Glomerular visceral epithelial cell (primary cell): ENCODE results near the gene EPB41L1.

Experiments
- DNase-seq: peaks from one replicate; pipeline ENCODE4 v3.0.0-alpha.2; 2016; ENCODE audit errors: extremely low spot score

Gene EPB41L1

DNA sequence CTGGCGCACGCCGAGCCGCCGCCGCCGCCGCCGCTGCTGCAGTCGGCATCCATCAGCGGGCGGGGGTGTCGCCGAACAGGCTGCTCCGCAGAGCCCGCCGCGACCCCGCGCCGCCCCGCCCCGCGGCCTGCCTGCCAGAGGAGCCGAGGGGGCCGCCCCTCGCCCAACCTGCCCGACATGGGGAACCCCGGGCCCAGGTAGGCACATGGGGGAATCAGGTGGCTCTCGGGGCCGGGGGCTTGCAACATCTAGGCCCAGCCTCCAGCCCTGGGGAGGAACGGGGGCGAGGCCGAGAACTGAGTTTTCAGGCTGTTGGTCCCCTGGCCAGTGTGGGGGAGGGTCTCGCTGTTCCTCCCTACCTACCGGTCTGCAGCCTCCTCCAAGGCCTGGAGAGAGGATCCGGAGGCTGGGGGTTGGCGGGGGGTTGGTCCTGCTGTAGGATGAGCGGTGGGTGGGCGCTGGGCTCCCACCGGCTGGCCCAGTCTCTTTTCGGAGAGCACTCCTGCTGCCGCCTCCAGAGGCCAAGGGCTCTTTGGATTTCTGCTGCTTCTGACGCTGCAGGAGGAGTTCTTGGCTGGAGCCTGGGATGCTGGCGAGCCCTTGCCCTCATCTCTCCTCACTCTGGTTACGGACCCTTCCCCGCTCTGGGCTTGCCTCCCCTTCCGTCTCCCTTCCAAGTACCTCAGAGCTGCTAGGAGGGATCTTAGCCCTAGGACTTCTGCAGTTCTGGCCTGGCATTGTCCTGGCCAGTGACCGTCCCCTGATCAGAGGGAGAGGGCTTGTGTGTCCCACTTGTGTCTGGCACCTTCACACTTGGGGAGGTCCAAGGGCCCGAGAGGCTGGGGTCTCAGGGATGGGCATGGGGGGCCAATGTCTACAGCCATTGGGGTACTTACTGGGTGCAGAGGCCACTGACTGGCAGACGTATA is at the start of gene EPB41L1:
Gene EPB41L1, plus strand, starts transcription at position 41 of the 929 bp plus-strand sequence. CDS start 19,038 bp downstream, outside the sequence.
- DNase-seq: no peak

DNA sequence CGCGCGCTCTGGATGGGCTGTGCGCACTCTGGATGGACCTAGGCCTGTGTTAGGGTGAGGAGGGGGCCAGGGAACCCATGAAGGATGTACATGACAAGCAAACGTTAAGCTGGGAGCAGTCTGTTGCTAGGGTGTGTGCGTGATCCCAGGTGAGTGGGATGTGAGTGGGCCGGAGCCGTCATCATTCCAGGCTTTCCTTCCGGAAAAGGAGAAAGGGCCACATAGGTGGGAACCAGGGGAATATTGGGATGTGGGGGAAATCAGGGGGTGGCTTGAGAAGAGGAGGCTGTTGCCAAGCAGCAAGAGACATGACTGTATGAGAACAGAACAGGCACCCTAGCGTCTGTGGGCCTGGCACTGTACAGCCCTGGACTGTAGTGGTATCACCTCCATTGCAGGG is 49.7 kb upstream of the EPB41L1 start:
- DNase-seq: no peak

DNA sequence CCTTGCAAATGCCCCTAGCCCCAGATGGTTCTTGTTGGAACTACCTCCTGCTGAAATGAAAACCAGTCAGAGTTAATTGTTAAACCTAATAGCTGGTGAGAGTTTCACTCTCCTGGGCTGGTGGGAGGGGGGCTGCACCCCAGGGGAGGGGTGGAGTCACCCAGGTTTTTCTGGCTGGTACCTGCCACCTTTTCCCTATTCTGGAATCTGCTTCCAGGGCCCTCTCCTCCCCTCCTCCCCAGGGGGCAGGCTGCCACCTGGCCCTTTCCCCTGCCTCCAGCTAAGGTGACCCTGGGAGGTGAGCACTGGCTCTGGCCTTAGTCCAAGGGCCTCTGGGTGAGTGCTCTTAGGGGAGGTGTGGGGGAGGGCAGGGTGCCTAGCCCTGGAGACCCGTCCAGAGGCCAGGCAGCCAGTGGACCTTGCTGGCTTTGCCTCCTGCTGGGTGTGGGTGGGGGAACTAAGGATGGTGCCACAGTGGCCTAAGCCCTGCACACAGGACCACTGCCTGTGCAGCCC is 48.8 kb upstream of the EPB41L1 start:
- DNase-seq: peak; percentile 66

DNA sequence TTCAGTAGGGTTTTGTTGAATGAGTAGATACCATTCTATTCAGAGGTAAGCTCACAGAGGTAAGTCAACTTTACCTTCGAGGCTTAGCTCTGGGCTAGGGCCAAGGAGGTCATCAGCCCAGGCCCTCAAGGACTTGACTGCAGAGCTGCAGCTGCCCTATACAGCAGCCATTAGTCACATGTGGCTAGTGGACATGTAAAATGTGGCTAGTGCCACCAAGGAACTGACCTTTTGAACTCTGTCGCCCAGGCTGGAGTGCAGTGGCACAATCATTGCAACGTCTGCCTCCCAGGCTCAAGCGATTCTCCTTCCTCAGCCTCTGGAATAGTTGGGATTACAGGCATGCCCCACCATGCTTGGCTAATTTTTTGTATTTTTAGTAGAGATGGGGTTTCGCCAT is 47.9 kb upstream of the EPB41L1 start:
- DNase-seq: no peak

DNA sequence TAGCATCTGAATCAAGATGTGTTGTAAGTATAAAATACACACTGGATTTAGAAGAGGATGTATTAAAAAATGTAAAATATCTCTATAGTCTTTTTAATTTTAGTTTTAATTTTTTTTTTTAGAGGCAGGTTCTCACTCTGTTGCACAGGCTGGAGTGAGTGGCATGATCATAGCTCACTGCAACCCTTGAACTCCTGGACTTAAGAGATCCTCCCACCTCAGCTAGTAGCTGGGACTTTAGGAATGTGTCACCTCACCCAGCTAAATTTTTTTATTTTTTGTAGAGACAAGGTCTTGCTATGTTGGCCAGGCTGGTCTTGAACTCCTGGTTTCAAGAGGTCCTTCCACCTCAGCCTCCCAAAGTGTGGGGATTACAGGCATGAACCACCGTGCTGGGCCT is 46.7 kb upstream of the EPB41L1 start:
- no peak for DNase-seq

DNA sequence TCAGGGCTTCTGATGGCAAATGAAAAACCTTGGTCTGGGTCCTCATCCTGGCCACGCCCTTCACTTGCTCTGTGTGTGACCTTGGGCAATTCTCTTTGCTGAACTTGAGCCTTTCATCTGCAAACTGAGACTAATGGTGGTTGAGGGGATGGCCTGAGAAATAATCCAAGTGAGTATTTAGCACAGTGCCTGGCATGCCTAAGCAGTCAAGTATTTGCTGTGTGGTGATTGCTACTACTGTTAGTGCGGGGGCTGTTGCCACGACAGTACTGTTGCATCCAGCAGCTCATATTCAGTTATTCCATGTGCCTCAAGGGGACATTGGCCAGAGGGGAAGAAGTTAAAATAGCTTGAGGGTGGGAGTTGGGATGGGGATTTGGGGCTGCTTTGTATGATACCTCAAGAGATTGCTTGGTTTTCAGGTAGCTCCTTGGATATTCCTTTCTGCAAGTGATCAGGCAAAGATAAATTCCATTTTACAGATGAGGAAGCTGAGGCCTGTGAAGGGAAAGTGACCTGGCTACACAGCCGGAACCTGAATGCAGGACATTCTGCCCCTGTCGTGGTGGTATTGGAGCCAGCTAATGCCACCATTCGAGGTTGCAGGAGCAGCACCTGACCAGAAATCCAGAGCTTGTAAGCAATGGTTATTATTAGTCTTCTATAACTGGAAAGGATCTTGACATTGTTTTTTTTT is 45.1 kb upstream of the EPB41L1 start:
- no peak for DNase-seq

DNA sequence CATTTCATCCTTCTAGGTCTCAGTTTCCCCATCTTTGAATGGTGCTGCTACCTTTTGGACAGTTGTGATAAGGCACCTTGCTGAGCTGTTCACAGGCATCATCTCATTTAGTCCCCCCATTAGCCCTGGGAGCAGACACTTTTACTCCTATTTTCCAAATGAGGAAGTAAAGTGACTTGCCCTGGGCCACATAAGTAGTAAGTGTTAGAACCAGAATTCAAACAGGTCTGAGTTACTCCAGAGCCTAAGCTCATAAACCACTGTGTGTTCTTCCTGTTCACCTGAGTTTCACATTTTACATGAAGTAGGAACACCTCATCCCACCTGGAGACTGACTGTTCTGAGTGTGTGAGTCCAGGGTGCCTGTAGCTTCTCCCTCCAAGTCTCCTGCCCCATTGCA is 43.5 kb upstream of the EPB41L1 start:
- DNase-seq: no peak

DNA sequence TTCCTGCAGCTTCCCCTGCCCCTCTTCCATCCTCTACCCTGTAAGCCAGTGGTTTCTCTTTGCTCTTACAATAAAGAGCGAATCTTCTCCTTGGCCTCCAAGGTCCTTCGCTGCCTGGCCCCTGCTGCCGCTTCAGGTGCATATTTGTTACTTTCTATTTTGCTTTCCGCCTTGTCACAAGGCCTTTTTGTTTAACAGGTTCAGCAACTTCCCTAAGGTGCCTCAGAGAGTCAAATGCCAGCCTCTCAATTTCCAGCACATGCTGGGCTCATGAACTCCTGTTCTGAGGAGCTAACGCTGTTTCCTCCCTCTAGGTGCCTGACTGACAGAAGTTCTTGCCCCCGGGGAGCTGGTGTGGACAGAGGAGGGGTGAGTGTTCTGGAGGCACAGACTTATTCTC is 42.4 kb upstream of the EPB41L1 start:
- DNase-seq: no peak

DNA sequence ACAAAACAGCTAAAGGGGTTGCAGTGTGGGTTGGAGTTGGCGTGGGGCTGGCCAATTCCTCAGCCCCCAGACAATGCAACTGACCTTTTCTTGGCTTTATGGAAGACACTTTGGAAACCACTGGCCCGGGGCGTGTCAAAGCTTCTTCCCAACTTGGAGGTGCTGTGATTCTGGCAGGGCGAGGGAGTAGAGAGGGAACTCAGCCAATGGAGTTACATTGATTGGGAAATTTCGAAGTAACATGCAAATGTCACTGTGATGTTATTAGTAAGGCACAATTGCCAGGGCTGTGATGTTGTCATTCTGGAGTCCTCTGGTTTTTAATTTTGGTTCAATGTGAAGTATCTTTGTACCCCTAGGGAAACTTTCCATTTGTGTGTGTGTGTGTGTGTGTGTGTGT is 41.5 kb upstream of the EPB41L1 start:
- DNase-seq: no peak

DNA sequence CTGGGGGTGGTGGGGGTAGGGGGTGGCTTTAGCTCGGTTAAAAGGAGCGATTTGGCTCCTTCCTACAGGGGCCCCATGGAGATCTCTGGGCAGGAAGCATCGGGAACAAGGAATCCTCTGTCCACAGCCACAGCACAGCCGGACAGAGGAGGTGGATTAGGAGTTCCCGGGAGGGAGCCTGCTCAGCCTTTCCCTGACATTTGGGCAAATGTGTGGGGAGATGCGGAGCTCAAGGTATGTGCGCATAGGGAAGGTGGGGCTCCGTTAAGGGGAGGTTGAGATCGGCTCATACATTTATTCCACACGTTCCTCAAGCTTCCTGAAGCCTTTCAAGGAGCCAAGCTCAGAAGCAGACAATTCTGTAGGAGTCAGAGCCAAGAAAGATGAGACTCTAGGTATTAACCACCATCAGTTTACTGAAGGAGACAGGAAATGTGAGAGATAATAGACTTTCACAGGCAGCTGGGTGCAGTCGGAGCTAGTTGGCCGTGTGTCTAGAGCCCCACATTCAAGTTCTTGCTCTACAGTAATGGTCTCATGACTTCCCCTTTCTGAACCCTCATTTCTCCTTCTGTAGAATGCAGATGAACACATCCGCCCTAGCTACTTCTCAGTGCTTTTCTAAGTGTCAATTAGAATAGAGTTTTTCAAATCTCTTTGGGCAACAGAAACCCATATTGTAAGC is 40.8 kb upstream of the EPB41L1 start:
- no peak for DNase-seq

DNA sequence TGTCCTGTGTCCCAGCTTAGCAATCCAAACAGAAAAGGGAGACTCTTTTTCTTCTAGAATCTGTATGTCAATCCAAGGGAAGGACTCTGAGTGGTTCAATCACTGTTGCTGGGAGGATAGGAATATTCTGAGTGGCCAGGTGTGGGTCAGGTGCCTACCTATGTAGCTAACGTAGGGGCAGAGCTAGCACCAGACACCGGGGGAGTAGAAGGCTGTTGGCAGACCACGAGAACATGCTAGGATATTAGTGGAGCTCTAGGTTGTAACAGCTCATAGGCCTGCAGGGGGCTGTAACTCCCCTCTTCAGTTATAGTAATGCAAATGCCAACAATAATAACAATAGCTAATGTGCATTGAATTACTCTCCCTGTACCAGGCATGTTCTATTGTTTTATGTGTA is 39.8 kb upstream of the EPB41L1 start:
- DNase-seq: no peak

DNA sequence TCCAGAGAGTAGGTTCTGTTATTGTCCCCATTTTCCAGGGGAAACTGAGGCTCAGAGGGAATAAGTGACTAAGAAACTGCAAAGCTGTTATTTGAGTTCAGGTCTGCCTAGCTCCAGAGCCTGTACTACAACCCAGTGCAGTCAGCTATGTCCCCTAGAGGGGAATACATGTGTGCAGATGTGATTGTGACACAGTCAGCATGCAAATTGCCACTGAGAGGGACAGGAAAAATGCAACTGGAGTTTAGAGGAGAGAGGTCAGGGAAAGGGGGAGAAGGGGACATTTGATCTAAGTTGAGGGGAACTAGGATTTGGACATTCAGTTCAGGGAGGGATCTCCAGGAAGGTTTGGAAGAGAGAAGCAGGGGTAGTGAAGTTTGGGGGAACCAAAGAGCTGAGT is 38.6 kb upstream of the EPB41L1 start:
- DNase-seq: no peak

DNA sequence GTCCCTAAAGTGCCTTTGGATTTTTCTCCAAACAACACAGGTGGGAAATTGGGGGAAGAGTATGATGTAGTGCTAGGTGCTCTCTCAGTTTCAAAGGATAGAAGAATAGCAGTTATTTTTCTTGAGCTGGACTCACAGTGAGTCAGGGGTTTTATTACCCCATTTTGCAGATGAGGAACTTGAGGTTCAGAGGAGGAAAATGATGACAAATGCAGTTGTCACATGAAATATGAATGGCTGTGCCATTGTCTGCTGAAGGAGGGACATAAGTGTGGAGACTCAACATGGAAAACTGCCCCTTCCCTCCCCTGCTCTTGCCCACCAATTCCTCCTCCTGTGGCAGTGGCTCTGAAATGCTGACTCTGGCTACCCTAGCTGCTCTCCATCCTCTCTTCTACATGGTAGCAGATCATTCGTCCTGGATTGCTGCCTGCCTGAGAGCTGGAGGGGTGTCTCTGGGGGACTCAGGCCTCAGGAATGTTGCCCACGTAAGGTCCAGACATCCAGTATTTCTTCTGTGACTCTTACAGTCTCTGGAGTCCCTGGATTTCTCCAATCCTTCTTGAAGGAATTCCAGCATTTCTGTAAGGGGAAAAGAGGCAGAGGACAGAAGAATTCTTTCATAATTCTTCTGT is 37.6 kb upstream of the EPB41L1 start:
- DNase-seq: peak; percentile 74

DNA sequence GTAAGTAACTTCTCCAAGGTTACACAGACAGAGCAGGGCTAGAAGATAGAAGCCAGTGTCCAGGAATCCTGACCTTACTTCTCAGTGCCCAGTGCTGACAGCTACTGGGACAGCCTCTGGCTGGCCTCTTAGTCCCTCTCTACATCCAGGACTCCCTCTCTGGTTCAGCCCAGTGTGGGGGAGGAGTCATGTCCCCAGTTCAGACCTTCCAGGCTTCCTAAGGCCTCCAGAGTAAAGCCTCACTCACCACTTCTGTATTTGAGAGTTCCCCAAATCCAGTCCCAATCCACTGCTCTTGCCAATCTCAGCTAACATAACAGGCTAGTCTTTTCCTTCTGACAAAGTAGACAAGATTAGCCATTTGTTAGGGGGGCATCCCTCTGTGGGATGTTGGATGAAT is 36.9 kb upstream of the EPB41L1 start:
- no peak for DNase-seq

DNA sequence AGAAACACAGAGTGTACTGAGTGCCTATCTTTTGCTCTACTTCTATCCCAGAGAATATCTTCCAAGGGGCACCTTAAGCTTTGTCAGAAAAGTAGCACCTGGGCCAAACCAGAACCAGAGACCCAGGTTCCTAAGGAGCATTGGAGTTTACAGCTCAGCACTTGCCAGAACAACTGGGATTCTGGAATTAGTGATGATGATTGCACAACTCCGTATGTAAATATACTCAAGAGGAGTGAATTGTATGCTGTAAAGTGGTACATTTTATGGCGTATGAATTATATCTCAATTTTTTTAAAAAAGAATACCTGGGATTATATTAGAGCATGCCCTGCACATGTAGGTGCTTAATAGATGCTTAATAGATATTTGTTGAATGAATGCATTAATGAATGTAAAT is 36.2 kb upstream of the EPB41L1 start:
- DNase-seq: no peak

DNA sequence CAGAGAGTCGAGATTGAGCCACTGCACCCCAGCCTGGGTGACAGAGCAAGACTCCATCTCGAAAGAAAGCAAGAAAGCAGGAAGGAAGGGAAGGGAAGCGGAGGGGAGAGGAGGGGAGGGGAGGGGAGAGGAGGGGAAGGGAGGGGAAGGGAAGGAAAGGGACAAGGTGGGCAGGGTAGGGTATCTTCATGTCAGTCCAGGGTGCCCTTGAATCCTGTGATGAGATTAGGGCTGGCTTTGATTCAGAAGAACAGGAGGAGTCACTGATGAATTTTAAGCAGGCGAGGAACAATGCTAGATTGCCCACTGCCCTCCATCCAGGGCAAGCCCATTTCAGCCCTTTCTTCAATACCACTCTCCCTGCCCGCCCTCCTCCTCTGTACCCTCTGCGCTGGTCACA is 35.0 kb upstream of the EPB41L1 start:
- DNase-seq: no peak

DNA sequence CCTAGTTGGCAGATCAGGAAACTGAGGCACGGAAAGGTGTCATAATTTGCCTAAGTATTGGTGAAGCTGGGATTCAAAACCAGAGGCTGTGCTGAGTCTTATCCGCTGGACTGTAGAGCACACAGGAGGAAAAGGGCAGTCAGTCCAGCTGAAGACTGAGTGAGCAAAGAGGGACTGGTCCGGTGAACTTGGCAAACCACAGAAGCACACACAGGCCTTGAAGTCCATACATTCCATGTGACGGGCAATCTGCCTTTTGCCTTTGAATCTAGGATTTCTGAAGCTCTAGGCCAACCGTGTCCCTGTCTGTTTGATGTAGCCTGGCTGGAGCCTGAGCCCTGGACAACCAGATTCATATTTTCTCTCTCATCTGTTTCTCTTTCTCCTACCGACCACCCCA is 34.3 kb upstream of the EPB41L1 start:
- no peak for DNase-seq

DNA sequence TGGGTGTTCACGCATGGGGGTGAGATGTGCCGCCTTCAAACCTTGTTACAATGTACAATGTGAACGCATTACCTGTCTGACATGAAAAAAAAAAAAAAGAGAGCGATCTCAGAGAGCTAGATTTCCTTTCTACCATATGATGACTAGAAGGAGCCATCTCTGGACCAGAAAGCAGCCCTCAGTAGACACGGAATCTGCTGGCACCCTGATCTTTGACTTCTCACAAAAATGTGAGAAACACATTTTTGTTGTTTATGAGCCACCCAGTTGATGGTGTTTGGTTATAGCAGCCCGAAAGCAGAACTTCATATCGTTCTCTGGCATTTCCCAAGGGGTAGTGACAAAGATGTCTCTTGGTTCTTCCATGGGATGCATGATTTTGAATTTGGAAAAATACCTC is 33.5 kb upstream of the EPB41L1 start:
- DNase-seq: no peak

DNA sequence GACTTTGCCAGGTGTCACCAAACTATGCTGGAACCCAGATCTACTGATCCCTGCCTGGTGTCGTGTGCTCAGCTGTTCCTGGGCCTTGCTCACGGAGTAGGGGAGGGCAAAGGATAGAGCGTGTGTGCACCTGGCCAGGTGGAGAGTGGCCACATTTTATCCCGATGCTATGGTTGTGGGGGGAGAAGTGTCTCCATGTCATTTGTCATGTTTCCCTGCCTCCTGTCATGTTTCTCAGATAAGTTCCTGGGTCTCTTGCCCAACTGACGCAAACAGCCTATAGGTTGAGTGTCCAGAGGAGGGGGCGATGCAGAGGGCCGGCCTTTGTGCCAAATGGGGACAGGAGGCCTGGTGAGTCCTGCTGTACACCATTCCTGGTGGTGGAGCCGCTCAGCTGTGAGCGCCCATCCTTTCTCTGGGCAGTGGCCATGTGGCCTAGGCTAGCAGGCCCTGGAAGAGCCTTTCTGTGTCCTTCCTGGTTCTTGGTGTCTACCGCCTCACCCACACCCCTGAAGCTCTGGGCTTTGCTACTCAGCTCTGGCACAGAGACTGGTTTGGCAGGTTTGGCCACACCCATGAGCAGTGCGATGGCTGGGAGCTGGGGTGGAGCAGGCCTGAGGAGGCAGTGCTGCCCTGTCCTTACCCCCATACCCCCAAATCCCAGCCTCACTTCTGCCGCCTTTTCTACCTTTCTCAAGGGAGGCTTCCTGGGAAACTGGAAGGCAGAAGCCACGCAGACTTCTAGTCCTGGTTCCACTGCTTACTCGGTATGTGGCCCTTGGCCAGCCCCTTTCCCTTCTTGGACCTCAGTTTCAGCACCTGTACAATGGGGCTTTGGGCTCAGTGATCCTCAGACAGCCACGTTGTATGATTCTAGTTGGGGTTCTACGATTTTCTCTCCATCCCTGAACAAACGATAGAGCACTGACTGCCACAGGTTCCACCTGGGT is 32.3 kb upstream of the EPB41L1 start:
- DNase-seq: no peak

DNA sequence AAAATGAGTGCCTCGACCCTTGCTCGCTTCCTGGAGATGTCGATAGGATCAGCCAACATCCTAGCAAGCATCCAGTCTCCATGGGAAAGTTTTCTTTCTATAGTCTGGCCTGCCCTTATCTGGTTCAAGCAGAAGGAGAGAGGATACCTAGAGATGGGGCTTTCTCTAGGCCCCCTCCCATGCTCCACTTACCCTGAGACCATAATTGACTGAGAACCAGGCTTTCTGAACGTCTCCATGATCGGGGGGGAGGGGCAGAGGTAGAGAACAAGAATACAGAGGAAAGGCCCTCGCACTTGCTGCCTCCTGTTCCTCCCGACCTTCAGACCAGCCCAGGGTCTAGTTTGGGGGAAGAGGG is 31.6 kb upstream of the EPB41L1 start:
- no peak for DNase-seq

DNA sequence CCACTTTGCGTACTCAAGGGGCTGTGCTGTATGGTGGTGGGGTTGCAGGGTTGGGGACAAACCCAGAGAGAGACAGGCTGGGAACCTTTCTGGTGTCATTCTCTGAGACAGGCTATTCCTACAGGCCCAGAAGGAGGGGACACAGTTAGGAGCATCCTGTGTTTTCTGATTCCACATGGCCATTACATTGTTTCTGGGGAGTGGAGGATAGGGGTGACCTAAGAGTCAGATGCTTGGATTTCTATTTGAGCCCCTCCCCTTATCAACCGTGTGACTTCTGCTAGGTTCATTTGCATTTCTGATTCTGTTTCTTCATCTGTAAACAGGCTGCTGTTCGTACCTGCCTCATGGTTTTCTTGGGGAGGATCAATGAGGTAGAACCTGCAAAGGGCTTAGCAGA is 29.4 kb upstream of the EPB41L1 start:
- DNase-seq: no peak
